Medulla oblongata (tissue), 1 donor: Measurements from ENCODE around the gene SRSF1.
A peak's percentile ranks its signal among the peaks of the same experiment; 100 is the strongest.

Experiments
- DNase-seq: peaks from one replicate; pipeline ENCODE4 v3.0.0-alpha.2; 2015; ENCODE audit errors: extremely low spot score

Gene SRSF1

GRCh38 chr17:58019039-58019438 lies 12.0 kb upstream of the SRSF1 start:
- no peak for DNase-seq

GRCh38 chr17:58010067-58010799 lies 3.2 kb upstream of the SRSF1 start:
- no peak for DNase-seq

- DNase-seq = no peak
Measured at GRCh38 chr17:58007781-58008706, 998 bp upstream of the SRSF1 start.

DNA sequence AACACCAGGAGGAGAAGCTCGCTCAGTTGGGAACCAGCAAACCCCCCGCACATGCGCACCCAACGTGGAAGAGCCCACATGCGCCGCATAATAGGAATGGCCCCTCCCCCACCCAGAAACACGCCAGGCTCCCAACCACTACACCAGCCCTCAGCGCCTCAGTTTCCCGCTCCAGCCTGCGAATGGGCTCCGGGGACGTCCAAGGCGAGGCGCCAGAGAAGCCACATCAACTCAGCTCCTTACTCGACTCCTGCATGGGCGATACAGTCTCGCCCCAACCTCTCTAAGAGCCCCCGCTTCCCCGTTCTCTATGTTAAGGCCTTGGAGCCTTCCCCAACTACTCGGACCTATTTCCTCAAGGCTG lies 504 bp downstream of the SRSF1 start:
- peak; percentile 80 for DNase-seq

- no peak for DNase-seq
Measured at GRCh38 chr17:58005728-58006559, 1.1 kb downstream of the SRSF1 start.

GRCh38 chr17:58005031-58005727 lies 1.9 kb downstream of the SRSF1 start:
- no peak for DNase-seq

DNA sequence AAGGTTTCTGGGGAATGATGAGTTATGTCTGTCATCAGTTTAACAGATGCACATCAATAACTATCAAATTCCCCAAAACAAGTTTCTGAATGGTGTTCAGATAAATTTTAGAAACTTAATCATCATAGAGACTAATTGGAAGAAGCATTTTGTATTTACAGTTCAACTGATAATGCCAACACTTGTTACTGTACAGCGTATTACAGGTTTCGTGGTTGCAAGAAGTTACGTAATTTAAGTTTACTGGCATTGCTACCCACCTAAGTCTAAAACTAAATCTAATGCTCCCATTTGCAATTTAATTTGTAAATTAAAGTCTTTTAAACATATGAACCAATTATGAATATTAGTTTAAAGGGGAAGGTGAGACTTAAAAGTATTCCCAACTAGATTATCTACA lies 3.0 kb downstream of the SRSF1 start:
- DNase-seq = no peak

DNA sequence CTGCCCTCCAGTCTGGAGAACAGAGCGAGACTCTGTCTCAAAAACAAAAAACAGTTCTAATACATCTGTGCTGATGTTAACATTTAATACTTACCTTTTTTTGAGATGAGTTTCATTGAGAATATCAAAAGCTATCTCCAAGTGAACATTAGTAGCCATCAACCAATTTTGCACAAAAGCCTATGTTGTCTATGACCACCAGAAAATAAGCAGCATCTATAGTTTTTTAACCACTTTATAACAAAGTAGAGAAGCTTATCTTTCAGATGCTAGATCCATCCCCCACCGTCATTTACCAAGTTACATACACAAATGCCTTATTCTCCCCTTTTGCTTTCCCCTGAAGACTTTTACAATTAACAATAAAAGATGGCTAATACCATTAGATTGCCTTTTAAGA lies 4.1 kb downstream of the SRSF1 start:
- DNase-seq = no peak

- no peak for DNase-seq
Measured at GRCh38 chr17:58002154-58002948, 4.7 kb downstream of the SRSF1 start.

- DNase-seq = no peak
Measured at GRCh38 chr17:58001461-58002124, 5.5 kb downstream of the SRSF1 start.

GRCh38 chr17:57999496-58000017 lies 7.5 kb downstream of the SRSF1 start:
- peak; percentile 87 for DNase-seq

- no peak for DNase-seq
Measured at GRCh38 chr17:57999010-57999495, 8.0 kb downstream of the SRSF1 start.

DNA sequence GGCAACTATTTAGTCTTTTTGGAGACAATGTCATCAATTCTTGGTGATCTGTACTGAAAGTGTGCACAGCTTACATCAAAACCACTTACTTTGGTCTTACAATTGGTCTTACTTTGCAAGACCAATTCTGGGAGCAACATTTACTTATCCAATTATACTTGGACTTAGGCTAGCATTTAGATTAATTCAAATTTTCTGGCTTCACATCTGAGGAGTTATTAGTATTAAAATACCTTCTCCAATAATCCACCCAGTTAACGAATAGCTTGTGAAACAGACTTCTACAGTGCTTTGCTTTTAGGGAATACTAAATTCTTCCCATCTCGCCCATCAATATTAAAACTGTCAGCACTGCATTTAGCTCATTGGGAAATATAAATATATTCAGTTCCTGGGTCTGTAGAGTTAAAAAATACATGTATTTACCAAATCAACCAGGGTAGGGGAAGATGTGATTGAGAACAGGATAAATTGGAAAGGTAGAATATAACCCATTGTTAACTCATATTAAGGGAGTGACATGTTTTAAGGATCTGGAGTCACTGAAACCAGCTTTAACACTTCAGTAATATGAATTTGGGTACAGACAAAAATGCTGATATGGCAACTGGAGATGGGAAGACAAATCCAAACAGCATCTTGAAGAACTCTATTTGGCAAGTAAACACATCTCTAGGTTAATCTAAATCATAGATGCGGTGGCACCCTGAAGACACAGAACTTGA lies 9.8 kb downstream of the SRSF1 start:
- no peak for DNase-seq

GRCh38 chr17:57995076-57995956 lies 11.7 kb downstream of the SRSF1 start:
- DNase-seq = peak; percentile 94

GRCh38 chr17:57994436-57994835 lies 12.6 kb downstream of the SRSF1 start:
- no peak for DNase-seq

- DNase-seq = no peak
Measured at GRCh38 chr17:57993471-57994365, 13.3 kb downstream of the SRSF1 start.

- DNase-seq = no peak
Measured at GRCh38 chr17:57991537-57991936, 15.5 kb downstream of the SRSF1 start.
